HEK293 (cell line): Measurements from ENCODE around the gene FKBP5.

ENCODE experiments used
- FEZF1 ChIP-seq: fragments of 450-650 bp; formaldehyde crosslinking; IDR thresholded peaks from 2 replicates; pipeline ENCODE4 v1.5.1; 2016; ENCODE audit warnings: missing biosample characterization, missing genetic modification characterization
- PRDM10 ChIP-seq: fragments of 450-650 bp; formaldehyde crosslinking; IDR thresholded peaks from 2 replicates; pipeline ENCODE4 v1.5.1; 2016; ENCODE audit warnings: missing biosample characterization, missing genetic modification characterization
- REST ChIP-seq: fragments of 450-650 bp; formaldehyde crosslinking; IDR thresholded peaks from 2 replicates; pipeline ENCODE4 v1.5.1; 2016; ENCODE audit warnings: missing biosample characterization, missing genetic modification characterization
- SCRT1 ChIP-seq: fragments of 450-650 bp; formaldehyde crosslinking; IDR thresholded peaks from 2 replicates; pipeline ENCODE4 v1.5.1; 2016; ENCODE audit warnings: missing biosample characterization, missing genetic modification characterization, borderline replicate concordance
- YY1 ChIP-seq: fragments of 450-650 bp; formaldehyde crosslinking; IDR thresholded peaks from 2 replicates; pipeline ENCODE4 v1.5.1; 2018; ENCODE audit warnings: missing biosample characterization, missing genetic modification characterization
- ZEB2 ChIP-seq: fragments of 450-650 bp; formaldehyde crosslinking; IDR thresholded peaks from 2 replicates; pipeline ENCODE4 v1.5.1; 2016; ENCODE audit warnings: missing biosample characterization, missing genetic modification characterization
- ZIC2 ChIP-seq: fragments of 450-650 bp; formaldehyde crosslinking; IDR thresholded peaks from 2 replicates; pipeline ENCODE4 v1.5.1; 2016; ENCODE audit warnings: missing biosample characterization, missing genetic modification characterization
- ZNF132 ChIP-seq: fragments of 450-650 bp; formaldehyde crosslinking; IDR thresholded peaks from 2 replicates; pipeline ENCODE4 v1.5.1; 2017; ENCODE audit warnings: missing biosample characterization, missing genetic modification characterization, borderline replicate concordance
- ZNF148 ChIP-seq: fragments of 450-650 bp; formaldehyde crosslinking; IDR thresholded peaks from 2 replicates; pipeline ENCODE4 v1.5.0; 2017; ENCODE audit warnings: missing biosample characterization, missing genetic modification characterization, borderline replicate concordance
- ZNF175 ChIP-seq: fragments of 450-650 bp; formaldehyde crosslinking; IDR thresholded peaks from 2 replicates; pipeline ENCODE4 v1.5.1; 2016; ENCODE audit warnings: missing biosample characterization, missing genetic modification characterization
- ZNF580 ChIP-seq: fragments of 450-650 bp; formaldehyde crosslinking; IDR thresholded peaks from 2 replicates; pipeline ENCODE4 v1.5.1; 2016; ENCODE audit warnings: missing biosample characterization, missing genetic modification characterization
- ZNF610 ChIP-seq: fragments of 450-650 bp; formaldehyde crosslinking; IDR thresholded peaks from 2 replicates; pipeline ENCODE4 v1.5.1; 2016; ENCODE audit warnings: missing biosample characterization, missing genetic modification characterization, borderline replicate concordance
- ZNF670 ChIP-seq: fragments of 450-650 bp; formaldehyde crosslinking; IDR thresholded peaks from 2 replicates; pipeline ENCODE4 v1.5.1; 2016; ENCODE audit warnings: missing biosample characterization, missing genetic modification characterization, low read depth
- ZNF768 ChIP-seq: fragments of 450-650 bp; formaldehyde crosslinking; IDR thresholded peaks from 2 replicates; pipeline ENCODE4 v1.5.1; 2018; ENCODE audit warnings: missing biosample characterization, mild to moderate bottlenecking, missing genetic modification characterization
- ZNF792 ChIP-seq: fragments of 450-650 bp; formaldehyde crosslinking; IDR thresholded peaks from 2 replicates; pipeline ENCODE4 v1.5.1; 2016; ENCODE audit warnings: missing biosample characterization, missing genetic modification characterization
- ZSCAN30 ChIP-seq: fragments of 450-650 bp; IDR thresholded peaks from 2 replicates; pipeline ENCODE4 v1.5.1; 2018; ENCODE audit warnings: missing biosample characterization, mild to moderate bottlenecking, missing genetic modification characterization, moderate library complexity
- TF ChIP-seq, protein P1 (sequence below): fragments of 450-650 bp; formaldehyde crosslinking; IDR thresholded peaks from 2 replicates; pipeline ENCODE4 v1.5.1; 2016; ENCODE audit warnings: missing biosample characterization, missing genetic modification characterization, borderline replicate concordance
- TF ChIP-seq, protein P2 (sequence below): fragments of 450-650 bp; formaldehyde crosslinking; IDR thresholded peaks from 2 replicates; pipeline ENCODE4 v1.5.1; 2016; ENCODE audit warnings: missing biosample characterization, missing genetic modification characterization, borderline replicate concordance
- TF ChIP-seq, protein P3 (sequence below): fragments of 450-650 bp; formaldehyde crosslinking; IDR thresholded peaks from 2 replicates; pipeline ENCODE4 v1.5.1; 2016; ENCODE audit warnings: missing biosample characterization, missing genetic modification characterization

Gene FKBP5

DNA sequence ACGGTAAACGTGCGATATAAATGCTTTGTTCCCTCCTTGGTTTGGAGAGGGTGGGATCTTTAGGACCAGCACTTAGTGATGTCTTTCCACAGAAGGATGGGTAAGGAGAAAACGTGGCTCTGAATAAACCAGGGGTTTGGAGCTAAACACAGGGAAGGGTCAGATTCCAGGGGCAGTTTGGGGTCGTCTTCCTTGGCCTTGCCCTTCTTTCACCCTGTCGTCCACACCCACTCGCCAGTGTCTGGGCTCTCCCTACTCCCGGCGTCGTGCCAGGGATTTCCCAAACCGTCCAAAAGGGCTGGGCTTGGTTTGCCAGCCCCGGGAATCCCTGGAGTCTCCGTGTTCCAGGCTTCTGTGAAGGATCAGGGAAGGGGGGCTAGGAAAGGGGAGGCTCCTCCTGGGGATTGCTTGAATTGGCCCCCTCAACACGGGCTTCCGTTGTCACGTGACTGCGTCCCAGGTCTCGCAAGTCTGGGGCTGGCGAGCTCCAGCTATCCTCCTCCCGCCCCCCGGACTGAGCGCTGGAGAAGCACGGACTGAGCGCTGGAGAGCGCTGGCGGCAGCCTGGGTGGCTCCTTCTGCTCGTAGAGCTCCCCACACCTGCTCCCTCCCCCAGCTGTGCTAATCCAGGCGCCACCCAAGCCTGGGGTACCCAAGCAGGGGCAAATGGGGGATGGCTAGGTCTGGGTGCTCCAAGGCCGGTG is 38.7 kb upstream of the FKBP5 start (continued):
- peak; percentile 53 for TF ChIP-seq ZIC2
- TF ChIP-seq ZNF792 = peak; percentile 64; the same call in 1 of the 2 replicates
- TF ChIP-seq, protein P1, sequence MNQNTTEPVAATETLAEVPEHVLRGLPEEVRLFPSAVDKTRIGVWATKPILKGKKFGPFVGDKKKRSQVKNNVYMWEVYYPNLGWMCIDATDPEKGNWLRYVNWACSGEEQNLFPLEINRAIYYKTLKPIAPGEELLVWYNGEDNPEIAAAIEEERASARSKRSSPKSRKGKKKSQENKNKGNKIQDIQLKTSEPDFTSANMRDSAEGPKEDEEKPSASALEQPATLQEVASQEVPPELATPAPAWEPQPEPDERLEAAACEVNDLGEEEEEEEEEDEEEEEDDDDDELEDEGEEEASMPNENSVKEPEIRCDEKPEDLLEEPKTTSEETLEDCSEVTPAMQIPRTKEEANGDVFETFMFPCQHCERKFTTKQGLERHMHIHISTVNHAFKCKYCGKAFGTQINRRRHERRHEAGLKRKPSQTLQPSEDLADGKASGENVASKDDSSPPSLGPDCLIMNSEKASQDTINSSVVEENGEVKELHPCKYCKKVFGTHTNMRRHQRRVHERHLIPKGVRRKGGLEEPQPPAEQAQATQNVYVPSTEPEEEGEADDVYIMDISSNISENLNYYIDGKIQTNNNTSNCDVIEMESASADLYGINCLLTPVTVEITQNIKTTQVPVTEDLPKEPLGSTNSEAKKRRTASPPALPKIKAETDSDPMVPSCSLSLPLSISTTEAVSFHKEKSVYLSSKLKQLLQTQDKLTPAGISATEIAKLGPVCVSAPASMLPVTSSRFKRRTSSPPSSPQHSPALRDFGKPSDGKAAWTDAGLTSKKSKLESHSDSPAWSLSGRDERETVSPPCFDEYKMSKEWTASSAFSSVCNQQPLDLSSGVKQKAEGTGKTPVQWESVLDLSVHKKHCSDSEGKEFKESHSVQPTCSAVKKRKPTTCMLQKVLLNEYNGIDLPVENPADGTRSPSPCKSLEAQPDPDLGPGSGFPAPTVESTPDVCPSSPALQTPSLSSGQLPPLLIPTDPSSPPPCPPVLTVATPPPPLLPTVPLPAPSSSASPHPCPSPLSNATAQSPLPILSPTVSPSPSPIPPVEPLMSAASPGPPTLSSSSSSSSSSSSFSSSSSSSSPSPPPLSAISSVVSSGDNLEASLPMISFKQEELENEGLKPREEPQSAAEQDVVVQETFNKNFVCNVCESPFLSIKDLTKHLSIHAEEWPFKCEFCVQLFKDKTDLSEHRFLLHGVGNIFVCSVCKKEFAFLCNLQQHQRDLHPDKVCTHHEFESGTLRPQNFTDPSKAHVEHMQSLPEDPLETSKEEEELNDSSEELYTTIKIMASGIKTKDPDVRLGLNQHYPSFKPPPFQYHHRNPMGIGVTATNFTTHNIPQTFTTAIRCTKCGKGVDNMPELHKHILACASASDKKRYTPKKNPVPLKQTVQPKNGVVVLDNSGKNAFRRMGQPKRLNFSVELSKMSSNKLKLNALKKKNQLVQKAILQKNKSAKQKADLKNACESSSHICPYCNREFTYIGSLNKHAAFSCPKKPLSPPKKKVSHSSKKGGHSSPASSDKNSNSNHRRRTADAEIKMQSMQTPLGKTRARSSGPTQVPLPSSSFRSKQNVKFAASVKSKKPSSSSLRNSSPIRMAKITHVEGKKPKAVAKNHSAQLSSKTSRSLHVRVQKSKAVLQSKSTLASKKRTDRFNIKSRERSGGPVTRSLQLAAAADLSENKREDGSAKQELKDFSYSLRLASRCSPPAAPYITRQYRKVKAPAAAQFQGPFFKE (tag by site-specific recombination) = no peak
- no peak for TF ChIP-seq ZNF132 (tag by site-specific recombination)
- TF ChIP-seq ZSCAN30 (tag by site-specific recombination) = no peak
- no peak; the same call in 1 of the 2 replicates for TF ChIP-seq YY1 (tag by site-specific recombination)
- TF ChIP-seq, protein P2, sequence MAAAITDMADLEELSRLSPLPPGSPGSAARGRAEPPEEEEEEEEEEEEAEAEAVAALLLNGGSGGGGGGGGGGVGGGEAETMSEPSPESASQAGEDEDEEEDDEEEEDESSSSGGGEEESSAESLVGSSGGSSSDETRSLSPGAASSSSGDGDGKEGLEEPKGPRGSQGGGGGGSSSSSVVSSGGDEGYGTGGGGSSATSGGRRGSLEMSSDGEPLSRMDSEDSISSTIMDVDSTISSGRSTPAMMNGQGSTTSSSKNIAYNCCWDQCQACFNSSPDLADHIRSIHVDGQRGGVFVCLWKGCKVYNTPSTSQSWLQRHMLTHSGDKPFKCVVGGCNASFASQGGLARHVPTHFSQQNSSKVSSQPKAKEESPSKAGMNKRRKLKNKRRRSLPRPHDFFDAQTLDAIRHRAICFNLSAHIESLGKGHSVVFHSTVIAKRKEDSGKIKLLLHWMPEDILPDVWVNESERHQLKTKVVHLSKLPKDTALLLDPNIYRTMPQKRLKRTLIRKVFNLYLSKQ (tag by site-specific recombination) = no peak
- TF ChIP-seq ZNF610 (tag by site-specific recombination) = no peak
- TF ChIP-seq FEZF1 (tag by site-specific recombination) = no peak
- no peak for TF ChIP-seq ZNF768
- no peak for TF ChIP-seq ZNF148 (tag by site-specific recombination)
- no peak for TF ChIP-seq ZNF580 (tag by site-specific recombination)
- TF ChIP-seq PRDM10 (tag by site-specific recombination) = peak; percentile 99
- TF ChIP-seq, protein P3, sequence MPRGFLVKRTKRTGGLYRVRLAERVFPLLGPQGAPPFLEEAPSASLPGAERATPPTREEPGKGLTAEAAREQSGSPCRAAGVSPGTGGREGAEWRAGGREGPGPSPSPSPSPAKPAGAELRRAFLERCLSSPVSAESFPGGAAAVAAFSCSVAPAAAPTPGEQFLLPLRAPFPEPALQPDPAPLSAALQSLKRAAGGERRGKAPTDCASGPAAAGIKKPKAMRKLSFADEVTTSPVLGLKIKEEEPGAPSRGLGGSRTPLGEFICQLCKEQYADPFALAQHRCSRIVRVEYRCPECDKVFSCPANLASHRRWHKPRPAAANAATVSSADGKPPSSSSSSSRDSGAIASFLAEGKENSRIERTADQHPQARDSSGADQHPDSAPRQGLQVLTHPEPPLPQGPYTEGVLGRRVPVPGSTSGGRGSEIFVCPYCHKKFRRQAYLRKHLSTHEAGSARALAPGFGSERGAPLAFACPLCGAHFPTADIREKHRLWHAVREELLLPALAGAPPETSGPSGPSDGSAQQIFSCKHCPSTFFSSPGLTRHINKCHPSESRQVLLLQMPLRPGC = no peak
- no peak; the same call in 1 of the 2 replicates for TF ChIP-seq ZEB2
- TF ChIP-seq ZNF175 = no peak
- TF ChIP-seq SCRT1 = no peak
- TF ChIP-seq ZNF670 (tag by site-specific recombination) = no peak
- peak; percentile 86; the same call in 1 of the 2 replicates for TF ChIP-seq REST
